GM23248 (cell line): ENCODE measurements around the gene CENPX. TPM values are rescaled to one million over a fixed set of nuclear protein-coding genes. Genes with fewer than 3 reads are reported as not detected.

Experiments
- DNase-seq: peaks from one replicate; pipeline ENCODE4 v3.0.0-alpha.2; 2015
- H2AFZ ChIP-seq: fragments of 200-600 bp; sonication (generic); 2 replicates; pipeline ENCODE4 v1.6.1; 2016; ENCODE audit warnings: antibody characterized with exemption
- H3F3A ChIP-seq: fragments of 200-600 bp; sonication (generic); 2 replicates; pipeline ENCODE4 v1.6.1; 2016; ENCODE audit warnings: mild to moderate bottlenecking, antibody characterized with exemption, mixed run types; ENCODE audit not compliant: insufficient read depth
- H3K27ac ChIP-seq: fragments of 200-600 bp; sonication (generic); 2 replicates; pipeline ENCODE4 v1.5.1; 2016; ENCODE audit warnings: mild to moderate bottlenecking
- H3K27me3 ChIP-seq: fragments of 200-600 bp; sonication (generic); replicated peaks from 2 replicates; pipeline ENCODE4 v1.6.1; 2016; ENCODE audit warnings: mild to moderate bottlenecking; ENCODE audit not compliant: insufficient read depth
- H3K36me3 ChIP-seq: fragments of 200-600 bp; sonication (generic); 2 replicates; pipeline ENCODE4 v1.6.1; 2016; ENCODE audit warnings: low read depth, mild to moderate bottlenecking
- H3K4me1 ChIP-seq: fragments of 200-600 bp; sonication (generic); 2 replicates; pipeline ENCODE4 v1.6.1; 2016; ENCODE audit warnings: mild to moderate bottlenecking; ENCODE audit not compliant: insufficient read depth
- H3K4me2 ChIP-seq: fragments of 200-600 bp; sonication (generic); one replicate; pipeline ENCODE4 v1.6.1; 2016; ENCODE audit warnings: mild to moderate bottlenecking; ENCODE audit not compliant: unreplicated experiment
- H3K4me3 ChIP-seq: fragments of 200-600 bp; sonication (generic); 2 replicates; pipeline ENCODE4 v1.5.1; 2016; ENCODE audit warnings: mild to moderate bottlenecking
- H3K79me2 ChIP-seq: fragments of 200-600 bp; sonication (generic); 2 replicates; pipeline ENCODE4 v1.6.1; 2016; ENCODE audit warnings: mild to moderate bottlenecking; ENCODE audit not compliant: insufficient read depth
- H3K9ac ChIP-seq: fragments of 200-600 bp; sonication (generic); 2 replicates; pipeline ENCODE4 v1.6.1; 2016; ENCODE audit warnings: mild to moderate bottlenecking
- H3K9me2 ChIP-seq: fragments of 200-600 bp; sonication (generic); 2 replicates; pipeline ENCODE4 v1.6.1; 2016; ENCODE audit warnings: mixed run types, mild to moderate bottlenecking, moderate library complexity; ENCODE audit not compliant: insufficient read depth
- H3K9me3 ChIP-seq: fragments of 200-600 bp; sonication (generic); one replicate; pipeline ENCODE4 v1.6.1; 2017; ENCODE audit warnings: low read depth
- H4K20me1 ChIP-seq: fragments of 200-600 bp; sonication (generic); 2 replicates; pipeline ENCODE4 v1.6.0; 2016; ENCODE audit not compliant: insufficient read depth
- EZH2 ChIP-seq: fragments of 200-600 bp; sonication (generic); IDR thresholded peaks from 2 replicates; pipeline ENCODE4 v1.6.1; 2018; ENCODE audit warnings: antibody characterized with exemption, mild to moderate bottlenecking; ENCODE audit not compliant: insufficient read depth, poor library complexity, severe bottlenecking
- EZH2phosphoT487 ChIP-seq: fragments of 200-600 bp; sonication (generic); IDR thresholded peaks from 2 replicates; pipeline ENCODE4 v1.6.1; 2018; ENCODE audit warnings: antibody characterized with exemption, moderate library complexity, mild to moderate bottlenecking, low read depth; ENCODE audit not compliant: insufficient read depth
- WGBS, 2 experiments: methylation state at CpG; one replicate each; pipeline ENCODE4 v1.1.6; 2015 to 2017; ENCODE audit warnings: low lambda C conversion rate in 2 of 2, low coverage in 1 of 2; ENCODE audit errors: missing lambda C conversion rate in 2 of 2; 5-methylcytosine and 5-hydroxymethylcytosine counted together
- in situ Hi-C: fragments of 300-500 bp; cut with MboI; formaldehyde crosslinking; loops from 2 replicates; pipeline ENCODE4 v1.15.0; 2020
- polyA plus RNA-seq: library from polyadenylated mRNA; unstranded; fragments of >200 nt; fragmentation: Nextera tagmentation; extraction: Ambion mirVana; gene quantifications from 2 replicates; pipeline ENCODE4 v1.2.1, GENCODE V29; 2016
- total RNA-seq: library from RNA; depleted of rRNA; stranded (reverse); fragments of >200 nt; shearing (Covaris generic); gene quantifications from 2 replicates; pipeline ENCODE4 v1.2.3, GENCODE V29; 2014

The CENPX gene
- total and polyA plus RNA-seq, 2 experiments from 2014 or later = 43.9 to 68.6 TPM

DNA sequence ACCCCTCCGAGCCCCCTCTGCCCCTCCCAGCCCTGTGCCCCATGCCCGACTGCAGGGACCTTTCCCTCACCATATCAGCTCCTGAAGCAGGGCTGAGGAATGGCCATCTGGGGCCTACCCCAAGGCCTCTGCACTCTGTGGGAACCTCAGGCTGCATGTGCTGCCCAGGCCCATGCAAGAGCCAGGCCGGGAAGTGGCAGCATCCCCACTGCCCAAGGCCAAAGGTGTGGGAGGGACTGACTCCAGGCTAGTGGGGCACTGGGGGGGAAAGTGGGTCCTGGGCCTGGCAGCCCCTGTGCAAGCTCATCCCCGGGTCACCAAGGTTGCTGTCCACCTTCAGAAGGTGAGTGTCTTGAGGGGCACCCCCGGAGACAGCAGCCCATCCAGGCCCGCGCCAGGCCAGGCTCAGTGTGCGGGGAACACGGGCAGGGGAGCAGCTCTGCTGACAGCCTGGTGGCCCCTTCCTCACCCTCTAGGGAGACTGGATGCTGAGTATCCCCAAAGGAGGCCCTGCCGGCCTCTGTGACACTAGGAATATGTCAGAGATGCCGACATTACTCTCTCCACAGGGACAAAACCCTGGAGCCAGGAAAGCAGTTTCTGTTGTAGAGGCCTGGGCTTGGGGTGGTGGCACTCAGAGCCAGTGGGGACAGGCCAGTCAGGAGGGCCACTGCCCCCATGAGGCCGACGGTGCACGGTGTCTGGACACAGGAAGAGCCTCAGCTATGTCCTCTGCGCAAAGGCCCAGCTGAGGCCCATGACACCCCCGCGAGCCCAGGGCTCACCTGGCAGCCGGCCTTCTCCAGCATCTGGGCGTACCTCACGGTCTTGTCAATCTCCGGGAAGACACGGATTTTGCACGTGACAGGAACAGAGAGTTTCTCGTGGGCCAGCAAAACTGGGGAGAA lies 39.7 kb upstream of the CENPX start:
- no peaks in the 10 kb centered on the region for H3K36me3 ChIP-seq

DNA sequence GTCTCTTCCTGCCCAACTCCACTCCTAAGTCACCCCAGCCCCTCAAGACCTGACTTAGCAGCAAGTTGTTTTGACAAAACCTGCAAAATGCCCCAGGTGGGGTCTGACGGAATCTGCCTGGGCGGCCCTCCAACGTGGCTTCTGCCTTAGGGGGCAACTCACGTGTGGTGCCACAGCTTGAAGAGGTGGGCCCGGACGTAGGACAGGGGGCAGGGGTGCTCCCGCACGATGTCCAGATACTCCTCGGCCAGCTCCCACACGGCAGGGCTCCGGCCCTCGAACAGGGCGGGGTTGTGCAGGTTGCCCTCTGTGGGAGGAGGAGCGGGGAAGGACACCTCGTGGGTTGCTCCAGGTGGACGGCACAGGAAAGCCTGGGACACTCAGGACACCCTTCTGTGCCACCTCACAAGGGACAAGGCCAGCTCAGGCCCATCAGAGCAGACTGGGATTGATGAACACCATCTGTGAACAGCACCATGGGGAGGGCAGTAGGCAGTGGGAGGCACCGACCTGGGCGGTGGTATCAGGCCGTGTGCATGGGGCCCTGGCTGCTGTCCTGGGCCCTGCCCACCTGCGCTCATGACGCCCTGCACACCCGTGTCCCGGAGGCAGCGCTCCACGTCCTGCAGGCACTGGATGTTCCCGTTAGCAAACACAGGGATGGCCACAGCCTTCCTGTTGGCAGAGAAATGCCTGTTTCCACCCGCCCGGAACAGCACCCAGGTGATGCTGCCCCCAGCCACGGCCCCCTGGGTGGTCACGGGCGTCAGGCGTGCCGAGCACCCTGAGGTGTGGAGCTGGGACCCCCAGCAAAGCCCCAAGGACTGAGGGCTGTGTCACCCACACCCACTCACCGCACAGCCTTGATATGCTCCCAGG lies 38.6 kb upstream of the CENPX start:
- no peak overlapping the region for H3K4me3 ChIP-seq
- peaks cover 3% of the 10 kb centered on the region; the same call in 1 of the 2 replicates for H3K4me1 ChIP-seq
- no peaks in the 10 kb centered on the region for H3K27me3 ChIP-seq
- H3F3A ChIP-seq = no peaks in the 10 kb centered on the region
- no peak overlapping the region for H3K27ac ChIP-seq
- no peaks in the 10 kb centered on the region for H3K9me2 ChIP-seq
- H3K9me3 ChIP-seq = no peaks in the 10 kb centered on the region
- no peaks in the 10 kb centered on the region for H4K20me1 ChIP-seq
- no peaks in the 10 kb centered on the region for H3K36me3 ChIP-seq
- 87 to 89% methylated on average over 34 of the region's 34 CpGs for WGBS, 2 experiments
- DNase-seq = no peak
- in situ Hi-C loops = no loop called here
- peaks cover 35% of the 10 kb centered on the region for H3K79me2 ChIP-seq
- H3K4me2 ChIP-seq = no peak overlapping the region
- no peak overlapping the region for H3K9ac ChIP-seq
- H2AFZ ChIP-seq = no peak overlapping the region
- no peak for TF ChIP-seq EZH2phosphoT487
- TF ChIP-seq EZH2 = no peak

More for the DNA sequence above, 39.7 kb upstream of the CENPX start:
- Histone ChIP-seq H2AFZ (no peak overlapping the region), H3F3A (no peaks in the 10 kb centered on the region), H4K20me1 (no peaks in the 10 kb centered on the region), H3K9ac (no peak overlapping the region), H3K9me2 (no peaks in the 10 kb centered on the region), H3K27ac (no peak overlapping the region), H3K4me1 (peaks cover 3% of the 10 kb centered on the region; the same call in 1 of the 2 replicates), H3K9me3 (no peaks in the 10 kb centered on the region), H3K79me2 (peaks cover 38% of the 10 kb centered on the region), H3K27me3 (no peaks in the 10 kb centered on the region), H3K4me2 (no peak overlapping the region), H3K4me3 (no peak overlapping the region)
- TF ChIP-seq EZH2 = no peak
- TF ChIP-seq EZH2phosphoT487 = no peak
- DNase-seq = no peak
- in situ Hi-C loops = no loop called here
- 81 to 86% methylated on average over 23 to 24 of the region's 24 CpGs for WGBS, 2 experiments

- Histone ChIP-seq H3K4me3 (no peak overlapping the region), H3K9me2 (no peaks in the 10 kb centered on the region), H3K9ac (no peak overlapping the region), H3K27ac (no peak overlapping the region), H3K9me3 (no peaks in the 10 kb centered on the region), H4K20me1 (no peaks in the 10 kb centered on the region), H3K27me3 (no peaks in the 10 kb centered on the region), H3K4me1 (peaks cover 3% of the 10 kb centered on the region; the same call in 1 of the 2 replicates), H3K36me3 (no peaks in the 10 kb centered on the region), H3K79me2 (peaks cover 29% of the 10 kb centered on the region), H3K4me2 (no peak overlapping the region), H2AFZ (no peak overlapping the region), H3F3A (no peaks in the 10 kb centered on the region)
- no peak for DNase-seq
- 93% methylated on average over 13 to 14 of the region's 14 CpGs for WGBS, 2 experiments
- in situ Hi-C loops = no loop called here
- TF ChIP-seq EZH2phosphoT487 (no peak), EZH2 (no peak)
These were observed 37.9 kb upstream of the CENPX start for GRCh38 chr17:82060614-82061013.

- H3K9me2 ChIP-seq = no peaks in the 10 kb centered on the region
- no peak for DNase-seq
- H3K27ac ChIP-seq = no peak overlapping the region
- in situ Hi-C loops = no loop called here
- no peaks in the 10 kb centered on the region for H3K36me3 ChIP-seq
- WGBS, 2 experiments = 86 to 87% methylated on average over 15 to 16 of the region's 16 CpGs
- H3K9me3 ChIP-seq = no peaks in the 10 kb centered on the region
- no peak for TF ChIP-seq EZH2phosphoT487
- TF ChIP-seq EZH2 = no peak
- H3K27me3 ChIP-seq = no peaks in the 10 kb centered on the region
- no peak overlapping the region for H2AFZ ChIP-seq
- H3K4me3 ChIP-seq = no peak overlapping the region
- peaks cover 25% of the 10 kb centered on the region for H3K79me2 ChIP-seq
- H3K4me2 ChIP-seq = no peak overlapping the region
- no peaks in the 10 kb centered on the region for H3F3A ChIP-seq
- H3K9ac ChIP-seq = no peak overlapping the region
- H4K20me1 ChIP-seq = no peaks in the 10 kb centered on the region
- H3K4me1 ChIP-seq = peaks cover 3% of the 10 kb centered on the region; the same call in 1 of the 2 replicates
These were observed 37.3 kb upstream of the CENPX start for GRCh38 chr17:82060001-82060380.
